Mucosa of stomach (tissue), 1 donor: Measurements from ENCODE around the gene STAT2.

Source experiments
- H3K27me3 ChIP-seq: one replicate; pipeline ENCODE4 v1.7.0; 2013; ENCODE audit warnings: mild to moderate bottlenecking, low read length; ENCODE audit not compliant: control insufficient read depth, insufficient read depth
- H3K36me3 ChIP-seq: one replicate; pipeline ENCODE4 v1.7.0; 2013; ENCODE audit warnings: low read length; ENCODE audit not compliant: control insufficient read depth, insufficient read depth
- H3K4me1 ChIP-seq: one replicate; pipeline ENCODE4 v1.7.0; 2013; ENCODE audit warnings: mild to moderate bottlenecking, low read length; ENCODE audit not compliant: control insufficient read depth, insufficient read depth
- H3K4me3 ChIP-seq: one replicate; pipeline ENCODE4 v1.7.0; 2013; ENCODE audit warnings: low read length
- H3K9ac ChIP-seq: one replicate; pipeline ENCODE4 v1.7.0; 2013; ENCODE audit warnings: mild to moderate bottlenecking, low read length, moderate library complexity
- H3K9me3 ChIP-seq: one replicate; pipeline ENCODE4 v1.7.0; 2013; ENCODE audit warnings: mild to moderate bottlenecking, low read length, moderate library complexity; ENCODE audit not compliant: control insufficient read depth
- donor health status: Pancreatic carcinoma.

The STAT2 gene

DNA sequence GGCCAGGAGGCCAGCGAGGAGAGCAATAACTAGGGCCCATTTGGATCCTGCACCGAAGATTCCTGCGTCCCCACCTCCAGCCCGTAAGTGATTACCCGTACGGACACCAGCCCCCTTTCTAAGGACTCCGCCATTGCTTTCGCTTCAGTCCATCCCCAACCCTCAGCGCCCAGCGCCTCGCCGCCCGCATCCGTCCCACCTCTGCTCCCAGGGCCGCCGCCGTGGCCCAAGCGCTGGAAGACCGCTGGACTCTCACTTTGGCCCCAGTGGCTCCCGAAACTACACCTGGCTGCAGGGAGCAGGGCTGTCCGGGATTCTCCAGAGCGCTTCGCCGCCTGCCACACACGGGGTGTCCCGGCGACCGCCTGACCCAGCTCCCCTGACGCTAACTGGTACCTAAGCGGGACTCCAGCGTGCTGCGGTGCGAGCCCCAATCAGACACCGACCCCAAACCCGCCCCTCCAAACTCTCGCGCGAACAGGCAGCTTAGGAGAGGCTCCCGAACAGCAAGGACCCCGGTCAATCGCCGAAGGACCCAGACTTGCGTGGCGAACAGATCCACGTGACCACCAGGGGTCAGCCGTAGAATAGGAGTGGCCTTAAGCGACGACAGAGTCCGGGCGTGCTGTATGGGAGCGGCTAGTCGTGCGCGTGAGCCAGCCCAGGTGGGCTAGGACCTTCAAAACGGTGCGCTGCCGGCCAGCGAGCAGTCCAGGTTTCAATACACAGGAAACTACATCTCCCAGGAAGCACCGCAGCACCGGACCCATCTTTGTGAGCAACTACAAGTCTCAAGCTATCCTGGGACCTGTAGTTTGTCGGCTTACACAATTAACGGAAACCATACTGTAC lies 44.1 kb downstream of the STAT2 start, which contains the start of gene CNPY2:
Gene CNPY2, minus strand, starts transcription at position 367 of the 852 bp plus-strand sequence. CDS start 771 bp downstream, outside the sequence.
- Histone ChIP-seq H3K4me3 (peak within 1 kb of the TSS; percentile 89), H3K9me3 (no peaks in the 10 kb centered on the region), H3K36me3 (peaks cover 4% of the 10 kb centered on the region), H3K27me3 (no peaks in the 10 kb centered on the region), H3K9ac (peak within 1 kb of the TSS; percentile 91), H3K4me1 (peaks cover 13% of the 10 kb centered on the region)

- H3K27me3 ChIP-seq: no peaks in the 10 kb centered on the region
- peaks cover 13% of the 10 kb centered on the region for H3K4me1 ChIP-seq
- peaks cover 4% of the 10 kb centered on the region for H3K36me3 ChIP-seq
- H3K4me3 ChIP-seq: peak overlapping the region; percentile 89
- no peaks in the 10 kb centered on the region for H3K9me3 ChIP-seq
- H3K9ac ChIP-seq: peak overlapping the region; percentile 91
Observed at GRCh38 chr12:56315249-56315621, 44.7 kb downstream of the STAT2 start.

DNA sequence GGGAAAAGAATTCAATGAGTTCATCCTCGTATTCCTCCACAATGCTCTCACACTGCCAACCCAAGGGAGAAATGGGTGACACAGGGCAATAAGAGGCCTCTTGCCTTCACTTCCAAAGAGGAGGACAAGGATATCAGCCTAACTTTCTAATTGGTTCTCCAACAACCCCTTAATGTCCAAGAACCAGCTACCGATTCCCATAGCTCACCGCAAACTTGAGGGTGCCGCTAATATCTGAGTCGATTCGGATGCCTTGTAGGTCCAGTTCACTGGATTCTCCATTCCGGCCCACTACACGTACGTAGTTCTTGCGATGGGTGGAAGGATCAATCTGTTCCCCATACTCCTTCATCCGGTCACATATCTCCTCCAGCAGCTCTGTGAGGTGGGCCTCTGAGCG lies 48.9 kb downstream of the STAT2 start:
- no peaks in the 10 kb centered on the region for H3K27me3 ChIP-seq
- no peak overlapping the region for H3K4me3 ChIP-seq
- no peak overlapping the region for H3K9ac ChIP-seq
- no peaks in the 10 kb centered on the region for H3K9me3 ChIP-seq
- H3K36me3 ChIP-seq: no peaks in the 10 kb centered on the region
- peaks cover 13% of the 10 kb centered on the region for H3K4me1 ChIP-seq

DNA sequence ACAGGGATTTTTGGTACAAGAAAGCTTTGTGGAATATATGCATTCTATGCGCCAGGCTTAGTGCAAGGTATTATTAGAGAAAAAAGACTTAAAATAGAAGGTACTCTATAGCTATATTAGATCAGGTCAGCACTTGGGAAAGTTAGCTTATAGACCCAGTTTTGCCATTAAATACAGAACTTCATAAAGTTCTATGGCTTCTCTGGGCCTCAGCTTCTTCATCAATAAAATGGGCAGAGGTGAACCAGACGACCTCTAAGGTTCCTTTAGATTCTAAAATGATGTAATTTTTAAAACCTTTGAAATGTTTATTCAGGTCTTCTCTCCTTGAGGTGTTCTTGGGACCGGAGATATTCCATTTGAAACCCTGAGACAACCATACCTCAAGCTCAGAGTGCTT lies 51.2 kb downstream of the STAT2 start:
- Histone ChIP-seq H3K9ac (no peak overlapping the region), H3K4me1 (no peaks in the 10 kb centered on the region), H3K9me3 (no peaks in the 10 kb centered on the region), H3K4me3 (no peak overlapping the region), H3K36me3 (no peaks in the 10 kb centered on the region), H3K27me3 (no peaks in the 10 kb centered on the region)

GRCh38 chr12:56307221-56307965 lies 52.5 kb downstream of the STAT2 start:
- Histone ChIP-seq H3K27me3 (no peaks in the 10 kb centered on the region), H3K36me3 (no peaks in the 10 kb centered on the region), H3K4me3 (no peak overlapping the region)

DNA sequence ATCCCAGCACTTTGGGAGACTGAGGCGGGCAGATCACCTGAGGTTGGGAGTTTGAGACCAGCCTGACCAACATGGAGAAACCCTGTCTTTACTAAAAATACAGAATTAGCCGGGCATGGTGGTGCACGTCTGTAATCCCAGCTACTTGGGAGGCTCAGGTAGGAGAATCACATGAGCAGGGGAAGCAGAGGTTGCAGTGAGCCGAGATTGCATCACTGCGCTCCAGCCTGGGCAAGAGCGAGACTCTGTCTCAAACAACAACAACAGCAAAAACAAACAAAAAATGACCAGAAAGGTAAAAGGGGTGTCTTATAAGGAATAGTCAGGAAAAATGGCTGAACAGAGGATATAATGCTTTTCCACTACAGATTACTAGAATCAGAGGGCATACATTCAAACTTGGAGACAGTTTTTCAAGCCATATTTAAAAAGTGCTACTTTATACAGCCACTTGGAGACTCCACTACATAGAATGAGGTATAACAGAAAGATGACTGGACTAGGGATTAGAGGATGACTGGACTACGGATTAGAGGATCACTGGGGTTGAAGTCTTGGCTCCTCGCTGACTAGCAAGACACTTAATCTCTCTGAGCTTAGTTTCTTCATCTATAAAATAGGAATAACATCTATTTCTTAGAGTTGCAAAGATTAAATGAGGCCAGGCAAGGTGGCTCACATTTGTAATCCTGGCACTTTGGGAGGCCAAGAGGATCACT lies 54.9 kb downstream of the STAT2 start:
- H3K36me3 ChIP-seq: no peaks in the 10 kb centered on the region
- no peaks in the 10 kb centered on the region for H3K9me3 ChIP-seq
- H3K9ac ChIP-seq: no peak overlapping the region
- H3K27me3 ChIP-seq: no peaks in the 10 kb centered on the region
- H3K4me1 ChIP-seq: peaks cover 18% of the 10 kb centered on the region
- no peak overlapping the region for H3K4me3 ChIP-seq

More at GRCh38 chr12:56307221-56307965, 52.5 kb downstream of the STAT2 start:
- Histone ChIP-seq H3K9me3 (no peaks in the 10 kb centered on the region), H3K9ac (no peak overlapping the region), H3K4me1 (no peaks in the 10 kb centered on the region)

GRCh38 chr12:56304276-56304675 lies 55.6 kb downstream of the STAT2 start:
- H3K9me3 ChIP-seq: no peaks in the 10 kb centered on the region
- no peak overlapping the region for H3K9ac ChIP-seq
- peaks cover 21% of the 10 kb centered on the region for H3K4me1 ChIP-seq
- no peak overlapping the region for H3K4me3 ChIP-seq
- no peaks in the 10 kb centered on the region for H3K27me3 ChIP-seq
- no peaks in the 10 kb centered on the region for H3K36me3 ChIP-seq

- H3K27me3 ChIP-seq: no peaks in the 10 kb centered on the region
- H3K36me3 ChIP-seq: no peaks in the 10 kb centered on the region
- no peaks in the 10 kb centered on the region for H3K9me3 ChIP-seq
- H3K4me3 ChIP-seq: peak overlapping the region; percentile 16
- peaks cover 31% of the 10 kb centered on the region for H3K4me1 ChIP-seq
- H3K9ac ChIP-seq: peak overlapping the region; percentile 76
Observed at GRCh38 chr12:56300644-56301464, 59.1 kb downstream of the STAT2 start.

DNA sequence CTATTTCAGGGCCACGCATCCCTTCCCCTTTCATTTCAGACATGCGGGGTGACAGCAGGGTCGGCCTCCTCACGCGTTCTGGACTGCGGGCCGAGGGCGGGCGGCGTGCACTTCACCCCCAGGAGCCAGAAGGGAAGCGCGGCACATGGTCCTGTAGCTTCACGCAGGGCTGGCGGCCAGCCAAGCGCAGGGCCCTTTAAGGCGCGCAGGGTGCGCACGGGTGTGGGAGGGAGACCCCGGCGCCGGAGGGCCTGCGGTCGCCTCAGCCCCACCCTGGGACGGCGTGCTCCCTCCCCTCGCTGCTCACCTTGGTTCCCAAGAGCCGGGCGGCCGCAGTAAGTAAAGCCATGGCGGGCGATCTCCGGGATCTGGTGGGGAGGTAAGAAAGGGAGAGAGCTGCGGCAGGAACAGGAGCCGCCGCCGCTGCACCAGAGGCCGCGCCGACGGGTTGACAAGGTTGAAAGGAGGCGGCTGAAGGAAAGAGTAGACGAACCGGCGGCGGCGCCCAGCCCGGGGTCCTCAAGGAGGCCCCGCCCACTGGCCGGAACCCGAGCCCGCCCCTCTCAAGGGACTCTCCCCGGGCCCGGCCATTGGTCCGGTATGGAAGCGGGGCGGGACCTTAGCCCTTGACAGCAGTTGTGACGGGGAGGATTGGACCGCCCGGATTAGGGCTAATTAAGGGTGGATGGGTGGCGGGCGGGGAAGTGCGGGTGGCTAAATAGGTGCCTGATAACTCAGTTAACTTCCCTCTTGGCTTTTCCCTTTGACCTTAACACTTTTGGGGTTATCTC lies 59.9 kb downstream of the STAT2 start, which contains the start of gene CS:
Gene CS, minus strand, starts transcription at position 478 of the 791 bp plus-strand sequence. Its CDS starts 129 bp downstream, at position 349.
- H3K4me1 ChIP-seq: peaks cover 31% of the 10 kb centered on the region
- peak within 1 kb of the TSS; percentile 76 for H3K9ac ChIP-seq
- H3K9me3 ChIP-seq: no peaks in the 10 kb centered on the region

GRCh38 chr12:56299308-56299852 lies 60.5 kb downstream of the STAT2 start:
- Histone ChIP-seq H3K9me3 (no peaks in the 10 kb centered on the region), H3K4me1 (peaks cover 31% of the 10 kb centered on the region), H3K9ac (peak overlapping the region; percentile 76)

More for the DNA sequence above, 59.9 kb downstream of the STAT2 start, which contains the start of gene CS:
- Histone ChIP-seq H3K36me3 (no peaks in the 10 kb centered on the region), H3K27me3 (no peaks in the 10 kb centered on the region), H3K4me3 (peak within 1 kb of the TSS; percentile 76)

More at GRCh38 chr12:56299308-56299852, 60.5 kb downstream of the STAT2 start:
- H3K27me3 ChIP-seq: no peaks in the 10 kb centered on the region
- no peaks in the 10 kb centered on the region for H3K36me3 ChIP-seq
- H3K4me3 ChIP-seq: peak overlapping the region; percentile 76
